OCI-LY3 (cell line): ENCODE data around the gene PIN1.

Source experiments
- H2AFZ ChIP-seq: fragments of 200-600, 300-600 bp; shearing (Covaris generic); 2 replicates; pipeline ENCODE4 v1.6.0; 2014; ENCODE audit warnings: antibody characterized with exemption, low read depth, low read length
- H3K27ac ChIP-seq: fragments of 200-600, 300-600 bp; sonication (generic); 2 replicates; pipeline ENCODE4 v1.5.1; 2014; ENCODE audit warnings: mild to moderate bottlenecking, low read length, moderate library complexity, mixed read lengths
- H3K27me3 ChIP-seq: fragments of 200-600, 300-600 bp; sonication (generic); 2 replicates; pipeline ENCODE4 v1.6.1; 2014; ENCODE audit warnings: low read depth, low read length, mixed read lengths
- H3K36me3 ChIP-seq: fragments of 200-600, 300-600 bp; sonication (generic); replicated peaks from 2 replicates; pipeline ENCODE3; 2014; ENCODE audit warnings: low read depth, low read length, mixed read lengths
- H3K4me1 ChIP-seq: fragments of 300-600, 200-600 bp; sonication (generic); 2 replicates; pipeline ENCODE4 v1.6.1; 2014; ENCODE audit warnings: low read length, mixed read lengths
- H3K4me2 ChIP-seq: fragments of 200-600, 300-600 bp; sonication (generic); 2 replicates; pipeline ENCODE4 v1.6.1; 2014; ENCODE audit warnings: low read length, mixed read lengths
- H3K4me3 ChIP-seq: fragments of 300-600, 200-600 bp; sonication (generic); 2 replicates; pipeline ENCODE4 v1.5.1; 2014; ENCODE audit warnings: antibody characterized with exemption, mild to moderate bottlenecking, low read length, moderate library complexity
- H3K79me2 ChIP-seq: fragments of 300-600, 200-600 bp; shearing (Covaris generic); 2 replicates; pipeline ENCODE4 v1.6.1; 2014; ENCODE audit warnings: mild to moderate bottlenecking, low read length, mixed read lengths
- H3K9ac ChIP-seq: fragments of 300-600, 200-600 bp; shearing (Covaris generic); 2 replicates; pipeline ENCODE4 v1.6.0; 2014; ENCODE audit warnings: mild to moderate bottlenecking, low read length, moderate library complexity
- H3K9me3 ChIP-seq: fragments of 200-600, 300-600 bp; shearing (Covaris generic); 2 replicates; pipeline ENCODE4 v1.6.1; 2014; ENCODE audit warnings: low read length, mixed read lengths; ENCODE audit not compliant: insufficient read depth
- H4K20me1 ChIP-seq: fragments of 200-600, 300-600 bp; sonication (generic); 2 replicates; pipeline ENCODE4 v1.6.1; 2016; ENCODE audit warnings: low read length, mixed read lengths; ENCODE audit not compliant: insufficient read depth
- CTCF ChIP-seq: fragments of 200-600, 300-600 bp; sonication (generic); IDR thresholded peaks from 2 replicates; pipeline ENCODE4 v1.5.1; 2014; ENCODE audit warnings: antibody characterized with exemption, low read length, low read depth
- EZH2phosphoT487 ChIP-seq: fragments of 200-600 bp; shearing (Covaris generic); IDR thresholded peaks from 2 replicates; pipeline ENCODE4 v1.6.1; 2018; ENCODE audit warnings: antibody characterized with exemption, mixed run types, low read depth

Gene PIN1

GRCh38 chr19:9856609-9857008 is 21.5 kb downstream of the PIN1 start:
- TF ChIP-seq CTCF, result no peak
- no peak for TF ChIP-seq EZH2phosphoT487
- Histone ChIP-seq H2AFZ (no peak overlapping the region), H3K79me2 (no peaks in the 10 kb centered on the region), H3K4me2 (no peak overlapping the region), H3K9me3 (no peaks in the 10 kb centered on the region), H3K27ac (no peak overlapping the region), H3K9ac (no peak overlapping the region), H4K20me1 (no peaks in the 10 kb centered on the region), H3K4me1 (peaks cover 5% of the 10 kb centered on the region; the same call in 1 of the 2 replicates), H3K27me3 (peaks cover 4% of the 10 kb centered on the region), H3K4me3 (no peak overlapping the region), H3K36me3 (no peaks in the 10 kb centered on the region)

GRCh38 chr19:9857076-9857721 is 22.1 kb downstream of the PIN1 start:
- Histone ChIP-seq H3K4me3 (no peak overlapping the region), H3K4me1 (peaks cover 5% of the 10 kb centered on the region; the same call in 1 of the 2 replicates), H3K79me2 (no peaks in the 10 kb centered on the region), H3K36me3 (no peaks in the 10 kb centered on the region), H2AFZ (no peak overlapping the region), H3K9me3 (no peaks in the 10 kb centered on the region), H3K9ac (no peak overlapping the region), H3K4me2 (no peak overlapping the region), H3K27ac (no peak overlapping the region), H4K20me1 (no peaks in the 10 kb centered on the region), H3K27me3 (peaks cover 4% of the 10 kb centered on the region)
- TF ChIP-seq CTCF, result no peak
- no peak for TF ChIP-seq EZH2phosphoT487

GRCh38 chr19:9857920-9858746 is 23.0 kb downstream of the PIN1 start:
- H3K4me1 ChIP-seq, result peaks cover 5% of the 10 kb centered on the region; the same call in 1 of the 2 replicates
- no peaks in the 10 kb centered on the region for H3K9me3 ChIP-seq
- no peak overlapping the region for H3K4me3 ChIP-seq
- peaks cover 6% of the 10 kb centered on the region for H3K27me3 ChIP-seq
- H3K4me2 ChIP-seq, result no peak overlapping the region
- no peak overlapping the region for H3K9ac ChIP-seq
- no peaks in the 10 kb centered on the region for H3K36me3 ChIP-seq
- no peaks in the 10 kb centered on the region for H3K79me2 ChIP-seq
- H3K27ac ChIP-seq, result no peak overlapping the region
- H4K20me1 ChIP-seq, result no peaks in the 10 kb centered on the region
- TF ChIP-seq EZH2phosphoT487 (no peak), CTCF (no peak)
- H2AFZ ChIP-seq, result no peak overlapping the region

- Histone ChIP-seq H3K4me2 (no peak overlapping the region), H3K27ac (no peak overlapping the region), H3K4me3 (no peak overlapping the region), H3K79me2 (no peaks in the 10 kb centered on the region), H3K9me3 (no peaks in the 10 kb centered on the region), H3K4me1 (peaks cover 8% of the 10 kb centered on the region; the same call in 1 of the 2 replicates), H3K27me3 (peaks cover 10% of the 10 kb centered on the region), H3K9ac (no peak overlapping the region), H2AFZ (no peak overlapping the region), H4K20me1 (no peaks in the 10 kb centered on the region), H3K36me3 (no peaks in the 10 kb centered on the region)
- TF ChIP-seq CTCF (no peak), EZH2phosphoT487 (no peak)
Measured at GRCh38 chr19:9858766-9859165, 23.6 kb downstream of the PIN1 start.
